AG04450 (cell line): ENCODE results near the gene PDZD2. TPM values are rescaled to one million over a fixed set of nuclear protein-coding genes. Genes with fewer than 3 reads are reported as not detected.

Experiments
- CTCF ChIA-PET: fragments of 300-600, 350-600 bp; formaldehyde crosslinking; extraction: SDS; loops from one replicate; lab custom pipeline; 2022; ENCODE audit warnings: antibody characterized with exemption, inconsistent platforms; lab: Charles Lee
- POLR2A ChIA-PET: fragments of 350-600 bp; formaldehyde crosslinking; extraction: SDS; loops from one replicate; lab custom pipeline; 2021; ENCODE audit warnings: antibody characterized with exemption, inconsistent platforms; lab: Yijun Ruan, JAX
- DNase-seq: peaks from one replicate; pipeline ENCODE4 v3.0.0-alpha.2; 2011; ENCODE audit warnings: low read depth, low spot score
- H3K27ac ChIP-seq: one replicate; pipeline ENCODE4 v1.5.1; 2012; ENCODE audit warnings: low read depth, low read length, control low read depth
- H3K27me3 ChIP-seq: one replicate; pipeline ENCODE4 v1.6.0; 2012; ENCODE audit warnings: low read length; ENCODE audit not compliant: control insufficient read depth, insufficient read depth
- H3K4me3 ChIP-seq: 2 replicates; pipeline ENCODE4 v1.5.1; 2011; ENCODE audit warnings: mild to moderate bottlenecking, low read depth, low read length, control low read depth
- H3K9me3 ChIP-seq: 2 replicates; pipeline ENCODE4 v1.5.1; 2012; ENCODE audit warnings: low read length; ENCODE audit not compliant: control insufficient read depth, insufficient read depth
- polyA plus RNA-seq: library from polyadenylated mRNA; depleted of rRNA; stranded (reverse); fragments of >200 nt; gene quantifications from 2 replicates; pipeline ENCODE4 v1.2.3, GENCODE V29; 2011
- TF ChIP-seq, protein P1 (sequence below): IDR thresholded peaks from 2 replicates; pipeline ENCODE4 v1.5.1; 2011; ENCODE audit warnings: low read depth, low read length, control low read depth, inconsistent platforms

The PDZD2 gene
- polyA plus RNA-seq, 1 experiment = 0.40 TPM

DNA sequence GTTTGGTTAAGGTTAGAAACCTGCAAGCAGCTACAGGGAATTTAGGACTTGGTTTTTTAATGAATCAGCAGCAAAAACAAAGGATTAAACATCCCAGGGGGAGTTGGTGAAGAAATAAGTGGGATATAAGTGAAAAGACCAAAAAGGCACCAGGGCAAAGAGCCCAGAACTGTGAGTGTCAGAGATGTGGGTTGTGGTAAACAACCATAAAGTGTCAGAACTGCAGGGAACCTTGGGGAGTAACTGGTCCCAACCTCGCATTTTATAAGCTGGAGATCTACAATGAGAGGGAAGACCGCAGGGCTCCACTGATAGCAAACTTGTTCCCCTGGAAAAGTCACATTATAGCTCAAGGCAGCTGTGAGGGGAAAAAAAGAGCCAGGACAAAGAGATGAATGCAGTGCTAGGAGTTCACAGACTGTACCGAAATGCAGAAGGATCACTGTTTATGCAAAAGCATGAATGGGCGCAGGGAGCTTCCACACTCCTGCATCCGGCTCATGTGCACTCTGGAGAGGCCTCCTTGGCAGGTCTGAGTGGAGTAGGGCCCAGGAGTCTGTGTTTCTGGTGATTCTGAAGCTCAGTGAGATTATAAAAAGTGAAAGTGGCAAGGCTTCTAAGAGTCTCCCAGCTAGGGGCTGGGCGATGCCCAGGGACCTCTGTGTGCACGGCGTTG, 378.9 kb downstream of the PDZD2 start:
- no peak overlapping the region for H3K27ac ChIP-seq
- no peak for DNase-seq
- peaks cover 5% of the 10 kb centered on the region for H3K27me3 ChIP-seq
- H3K9me3 ChIP-seq = no peaks in the 10 kb centered on the region
- CTCF ChIA-PET = interaction anchor here (1.2 kb wide), 1 partner anchor 12 kb away, joined by 3 read pairs; no protein-coding TSS in a partner anchor
- no peak overlapping the region for H3K4me3 ChIP-seq
- TF ChIP-seq, protein P1, sequence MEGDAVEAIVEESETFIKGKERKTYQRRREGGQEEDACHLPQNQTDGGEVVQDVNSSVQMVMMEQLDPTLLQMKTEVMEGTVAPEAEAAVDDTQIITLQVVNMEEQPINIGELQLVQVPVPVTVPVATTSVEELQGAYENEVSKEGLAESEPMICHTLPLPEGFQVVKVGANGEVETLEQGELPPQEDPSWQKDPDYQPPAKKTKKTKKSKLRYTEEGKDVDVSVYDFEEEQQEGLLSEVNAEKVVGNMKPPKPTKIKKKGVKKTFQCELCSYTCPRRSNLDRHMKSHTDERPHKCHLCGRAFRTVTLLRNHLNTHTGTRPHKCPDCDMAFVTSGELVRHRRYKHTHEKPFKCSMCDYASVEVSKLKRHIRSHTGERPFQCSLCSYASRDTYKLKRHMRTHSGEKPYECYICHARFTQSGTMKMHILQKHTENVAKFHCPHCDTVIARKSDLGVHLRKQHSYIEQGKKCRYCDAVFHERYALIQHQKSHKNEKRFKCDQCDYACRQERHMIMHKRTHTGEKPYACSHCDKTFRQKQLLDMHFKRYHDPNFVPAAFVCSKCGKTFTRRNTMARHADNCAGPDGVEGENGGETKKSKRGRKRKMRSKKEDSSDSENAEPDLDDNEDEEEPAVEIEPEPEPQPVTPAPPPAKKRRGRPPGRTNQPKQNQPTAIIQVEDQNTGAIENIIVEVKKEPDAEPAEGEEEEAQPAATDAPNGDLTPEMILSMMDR = no peak
- POLR2A ChIA-PET = no interaction called here

DNA sequence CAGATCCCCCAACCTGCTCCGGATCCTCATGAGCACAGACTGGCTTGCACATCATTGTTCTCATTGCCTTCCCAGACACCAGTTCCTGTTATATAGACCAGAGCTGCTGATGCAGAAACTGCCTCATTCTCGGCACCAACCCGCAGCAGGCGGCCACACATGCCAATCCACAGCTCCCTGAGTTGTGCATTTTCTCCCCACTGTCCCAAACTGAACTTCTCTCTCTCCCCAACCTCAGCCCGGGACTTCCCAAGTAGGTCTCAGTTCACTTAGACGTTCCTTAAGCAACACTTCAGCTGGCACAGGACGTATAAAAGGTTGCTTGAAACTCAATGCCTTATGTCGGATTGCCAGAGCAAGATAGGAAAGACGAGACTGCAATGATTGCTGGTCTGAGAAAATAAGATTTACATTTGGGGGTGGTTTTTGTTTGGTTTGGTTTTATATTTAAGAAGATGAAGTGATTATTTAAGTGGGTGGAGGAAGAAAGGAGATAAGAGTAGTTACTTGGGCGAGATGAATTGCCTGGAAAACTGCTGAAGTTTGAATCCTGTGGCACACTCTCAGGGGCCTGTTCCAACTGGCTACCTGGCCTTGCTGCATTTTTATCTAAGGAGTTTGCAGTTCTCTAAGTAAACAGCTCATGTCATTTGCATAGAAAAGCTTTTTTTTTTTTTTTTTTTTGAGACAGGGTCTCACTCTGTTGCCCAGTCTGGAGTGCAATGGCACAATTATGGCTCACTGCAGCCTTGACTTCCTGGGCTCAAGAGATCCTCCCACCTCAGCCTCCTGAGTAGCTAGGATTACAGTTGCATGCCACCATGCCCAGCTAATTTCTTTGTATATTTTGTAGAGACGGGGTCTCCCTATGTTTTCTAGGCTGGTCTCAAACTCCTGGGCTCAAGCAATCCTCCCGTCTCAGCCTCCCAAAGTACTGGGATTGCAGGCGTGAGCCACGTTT, 379.8 kb downstream of the PDZD2 start:
- no peak overlapping the region for H3K4me3 ChIP-seq
- POLR2A ChIA-PET = no interaction called here
- CTCF ChIA-PET = interaction anchor here (0.6 to 1.2 kb wide), 2 partner anchors 11 to 693 kb away, joined by 3 to 4 read pairs; no protein-coding TSS in a partner anchor
- no peak overlapping the region for H3K27ac ChIP-seq
- no peak for DNase-seq
- H3K27me3 ChIP-seq = peaks cover 7% of the 10 kb centered on the region
- TF ChIP-seq, protein P1 = no peak
- H3K9me3 ChIP-seq = no peaks in the 10 kb centered on the region

DNA sequence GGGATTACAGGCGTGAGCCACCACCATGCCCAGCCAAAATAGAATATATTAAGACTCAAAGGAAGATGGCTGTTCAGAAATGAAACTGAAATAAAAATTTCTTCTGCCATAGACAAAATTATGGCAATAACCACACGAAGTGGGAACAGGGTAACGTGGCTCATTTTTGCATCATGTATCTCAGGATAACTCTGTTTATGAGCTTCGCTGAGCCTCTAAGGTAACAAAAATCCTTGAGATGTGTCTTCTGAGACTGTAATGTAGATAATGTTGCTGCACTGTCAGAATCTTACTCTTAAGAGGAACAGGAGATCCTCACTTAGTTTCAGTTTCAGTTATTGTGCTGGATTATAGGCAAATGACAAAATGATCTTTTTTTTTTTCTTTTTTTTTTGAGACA, 381.3 kb downstream of the PDZD2 start:
- Histone ChIP-seq H3K4me3 (no peak overlapping the region), H3K27ac (no peak overlapping the region), H3K27me3 (peaks cover 7% of the 10 kb centered on the region), H3K9me3 (no peaks in the 10 kb centered on the region)
- TF ChIP-seq, protein P1 = no peak
- ChIA-PET CTCF (no interaction called here), POLR2A (no interaction called here)
- DNase-seq = no peak

DNA sequence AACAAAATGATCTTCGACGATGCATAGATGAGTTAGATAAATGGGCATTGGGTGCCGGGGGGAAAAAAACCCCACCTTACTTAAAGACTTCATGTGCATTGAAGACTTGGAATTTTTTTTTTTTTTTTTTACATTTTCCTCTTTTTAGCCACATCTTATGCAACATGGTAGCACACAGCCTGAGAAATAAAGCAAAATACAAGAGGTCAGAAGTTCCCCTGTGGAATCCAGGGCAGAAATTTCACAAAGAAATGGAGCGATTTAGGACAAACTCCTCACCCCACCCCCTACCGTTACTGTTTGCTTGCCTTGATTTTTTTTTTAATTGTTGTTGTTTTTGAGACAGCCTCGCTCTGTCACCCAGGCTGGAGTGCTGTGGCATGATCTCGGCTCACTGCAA, 382.0 kb downstream of the PDZD2 start:
- TF ChIP-seq, protein P1 = no peak
- CTCF ChIA-PET = no interaction called here
- POLR2A ChIA-PET = no interaction called here
- Histone ChIP-seq H3K4me3 (no peak overlapping the region), H3K27ac (no peak overlapping the region), H3K9me3 (no peaks in the 10 kb centered on the region), H3K27me3 (peaks cover 7% of the 10 kb centered on the region)
- DNase-seq = no peak

DNA sequence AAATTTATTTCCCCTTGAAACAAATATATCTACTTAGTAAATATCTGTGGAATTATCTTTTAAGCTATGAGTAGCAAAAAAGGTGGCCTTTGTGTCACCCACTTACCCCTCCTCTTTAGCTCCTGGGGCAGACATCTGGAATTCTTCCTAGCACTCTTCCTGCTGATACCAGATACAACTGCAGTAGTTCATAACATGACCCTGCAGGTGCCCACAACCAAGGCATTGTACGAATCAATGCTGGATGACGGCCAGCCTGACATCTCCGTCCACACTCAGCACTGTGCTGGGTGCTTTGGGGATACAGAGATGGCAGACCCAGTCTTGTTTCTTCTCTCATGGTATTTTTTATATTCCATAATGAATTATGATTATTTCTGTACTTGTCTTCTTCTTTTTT, 382.8 kb downstream of the PDZD2 start:
- Histone ChIP-seq H3K4me3 (no peak overlapping the region), H3K27ac (no peak overlapping the region), H3K9me3 (no peaks in the 10 kb centered on the region), H3K27me3 (peaks cover 2% of the 10 kb centered on the region)
- no peak for DNase-seq
- POLR2A ChIA-PET = no interaction called here
- TF ChIP-seq, protein P1 = no peak
- CTCF ChIA-PET = no interaction called here
